Erythroblast (primary cell): Measurements from ENCODE around the gene SUPT3H.

ENCODE experiments used
- GATA1 ChIP-seq: IDR thresholded peaks from 2 replicates; pipeline ENCODE4 v1.6.1; 2011; ENCODE audit warnings: low read depth, mild to moderate bottlenecking, control low read depth, low read length, moderate library complexity
- POLR2A ChIP-seq: IDR thresholded peaks from 2 replicates; pipeline ENCODE4 v1.6.1; 2011; ENCODE audit warnings: mild to moderate bottlenecking, low read length

GRCh38 chr6:45421709-45422502 is 44.2 kb upstream of the SUPT3H start:
- TF ChIP-seq POLR2A: no peak
- TF ChIP-seq GATA1: no peak
